Gastrocnemius medialis (tissue), 4 donors: ENCODE data around the gene WHRN. TPM values are rescaled to one million over a fixed set of nuclear protein-coding genes. Genes with fewer than 3 reads are reported as not detected.
A peak's percentile ranks its signal among the peaks of the same experiment; 100 is the strongest.

Experiments used
- ATAC-seq, 2 donors: fragments of 150-250 bp; one replicate each; pipeline ENCODE4 v1.9.1; 2016
- DNase-seq, 2 donors: peaks; one replicate each; pipeline ENCODE4 v3.0.0-alpha.2; 2019
- H3K27ac ChIP-seq, 4 donors: fragments of 200-600 bp; sonication (generic); 1 replicate in 1 of 4; 2 replicates in 3 of 4; pipeline ENCODE4 v1.5.1; 2016 to 2018; ENCODE audit warnings: mild to moderate bottlenecking in 2 of 4, moderate library complexity in 1 of 4
- H3K27me3 ChIP-seq, 3 donors: fragments of 200-600 bp; sonication (generic) in 2 of 3; 1 replicate in 1 of 3; 2 replicates in 2 of 3; pipeline versions ENCODE4 v1.5.1 to v1.6.0; 2016 to 2019; ENCODE audit warnings: mild to moderate bottlenecking in 1 of 3, moderate library complexity in 1 of 3
- H3K36me3 ChIP-seq, 2 donors: fragments of 200-600 bp; sonication (generic) in 1 of 2; one replicate each; pipeline ENCODE4 v1.5.1; 2017 to 2018
- H3K4me1 ChIP-seq, 2 donors: fragments of 200-600 bp; sonication (generic) in 1 of 2; one replicate each; pipeline ENCODE4 v1.5.1; 2016 to 2017; ENCODE audit warnings: mild to moderate bottlenecking in 2 of 2
- H3K4me3 ChIP-seq, 4 donors: fragments of 200-600 bp; sonication (generic) in 3 of 4; 1 replicate in 1 of 4; 2 replicates in 3 of 4; pipeline ENCODE4 v1.5.1; 2016 to 2019; ENCODE audit warnings: mild to moderate bottlenecking in 2 of 4
- H3K9me3 ChIP-seq, 3 donors: fragments of 200-600 bp; sonication (generic) in 2 of 3; 1 replicate in 1 of 3; 2 replicates in 2 of 3; pipeline ENCODE4 v1.5.1; 2016 to 2019
- CTCF ChIP-seq, 5 experiments: fragments of 450-650 bp in 3 of 5; fragments of 200-600 bp in 2 of 5; sonication (generic) in 2 of 5; IDR thresholded peaks in 4 of 5; conservative IDR thresholded peaks in 1 of 5; 1 replicate in 4 of 5; 2 replicates in 1 of 5; pipeline ENCODE4 v1.5.1; 2016 to 2019; ENCODE audit warnings: antibody characterized with exemption in 5 of 5, mild to moderate bottlenecking in 3 of 5, moderate library complexity in 3 of 5
- POLR2A ChIP-seq, 2 donors: fragments of 450-650 bp; IDR thresholded peaks; one replicate each; pipeline ENCODE4 v1.6.1; 2017; ENCODE audit warnings: antibody characterized with exemption in 2 of 2, mild to moderate bottlenecking in 2 of 2, moderate library complexity in 2 of 2
- in situ Hi-C, 4 donors: fragments of 200-750 bp; cut with MboI; loops; one replicate each; pipeline versions ENCODE4 v1.15.0 to v1.8.0; 2017; ENCODE audit warnings: low sequenced_read_pairs in 4 of 4
- intact Hi-C: fragments of 100-400 bp; cut with DNase I; formaldehyde crosslinking; loops from one replicate; pipeline ENCODE4 v1.15.1; 2023; ENCODE audit warnings: low total_unique reads
- total RNA-seq, 4 donors: library from RNA; depleted of rRNA; stranded (reverse); fragments of >200 nt; gene quantifications; one replicate each; pipeline versions ENCODE4 v1.1.0 to v1.2.3, GENCODE V29; 2016

The WHRN gene
- total RNA-seq: under 1 TPM in 2 of 4 donors, not detected in 2; 0.16 to 0.18 TPM

GRCh38 chr9:114505187-114506081, at the start of gene WHRN:
Gene WHRN, minus strand, starts transcription at chr9:114505473. Its CDS starts 672 bp downstream, at chr9:114504801.
- intact Hi-C loops (no loop called here), in situ Hi-C loops (no loop called here)
- no peaks in the 10 kb centered on the region for H3K36me3 ChIP-seq
- no peaks in the 10 kb centered on the region for H3K9me3 ChIP-seq
- DNase-seq (peak; percentile 62 to 68), ATAC-seq (peak; percentile 65 to 76)
- no peak for TF ChIP-seq CTCF (IDR thresholded peaks at IDR 0.05 in 4 of 5, conservative IDR thresholded peaks at IDR 0.05 in 1 of 5)
- TF ChIP-seq POLR2A (IDR thresholded peaks at IDR 0.05): no peak
- H3K27me3 ChIP-seq: peaks cover 48 to 58% (median 53%) of the 10 kb centered on the region in 3 donors
- H3K27ac ChIP-seq: no peak within 1 kb of the TSS
- H3K4me3 ChIP-seq: peak within 1 kb of the TSS; percentile 54 to 69 (median 62)
- H3K4me1 ChIP-seq: peaks cover 0 to 6% of the 10 kb centered on the region in 2 donors

DNA sequence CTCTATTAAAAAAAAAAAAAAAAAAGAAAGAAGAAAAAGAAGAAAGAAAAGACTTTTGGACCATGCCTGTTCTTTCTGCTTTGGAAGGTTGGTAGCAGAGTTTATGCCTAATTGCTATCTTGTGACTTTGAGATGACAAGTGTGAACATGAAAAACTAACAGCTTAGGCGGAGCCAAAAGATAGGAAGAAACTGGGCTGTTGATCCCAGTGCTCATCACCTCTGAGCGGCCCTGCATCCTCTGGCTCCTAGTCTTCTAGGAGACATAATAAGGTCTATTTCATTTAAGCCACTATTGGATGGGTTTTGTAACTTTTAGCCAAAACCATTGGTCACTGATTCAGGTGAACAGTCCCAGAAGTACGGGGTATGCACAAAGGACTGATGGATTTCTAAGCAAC, 47.9 kb upstream of the WHRN start:
- Histone ChIP-seq H3K36me3 (no peaks in the 10 kb centered on the region), H3K9me3 (no peaks in the 10 kb centered on the region), H3K27me3 (no peaks in the 10 kb centered on the region), H3K27ac (no peak overlapping the region), H3K4me3 (no peak overlapping the region), H3K4me1 (no peaks in the 10 kb centered on the region)
- in situ Hi-C loops (no loop called here), intact Hi-C loops (no loop called here)
- no peak for ATAC-seq
- DNase-seq: no peak
- TF ChIP-seq CTCF (IDR thresholded peaks at IDR 0.05 in 4 of 5, conservative IDR thresholded peaks at IDR 0.05 in 1 of 5) (no peak), POLR2A (IDR thresholded peaks at IDR 0.05) (no peak)

GRCh38 chr9:114552706-114553105, 47.4 kb upstream of the WHRN start:
- Histone ChIP-seq H3K36me3 (no peaks in the 10 kb centered on the region), H3K9me3 (no peaks in the 10 kb centered on the region), H3K27ac (no peak overlapping the region), H3K27me3 (no peaks in the 10 kb centered on the region), H3K4me3 (no peak overlapping the region), H3K4me1 (no peaks in the 10 kb centered on the region)
- no peak for TF ChIP-seq POLR2A (IDR thresholded peaks at IDR 0.05)
- no peak for TF ChIP-seq CTCF (IDR thresholded peaks at IDR 0.05 in 4 of 5, conservative IDR thresholded peaks at IDR 0.05 in 1 of 5)
- in situ Hi-C loops: no loop called here
- DNase-seq (no peak), ATAC-seq (no peak)
- intact Hi-C loops: no loop called here

- peak; percentile 69 to 81 for ATAC-seq
- peak; percentile 2 to 45 for DNase-seq
- Histone ChIP-seq H3K4me1 (no peaks in the 10 kb centered on the region), H3K36me3 (no peaks in the 10 kb centered on the region), H3K27ac (no peak overlapping the region), H3K4me3 (no peak overlapping the region), H3K27me3 (no peaks in the 10 kb centered on the region), H3K9me3 (no peaks in the 10 kb centered on the region)
- intact Hi-C loops (no loop called here), in situ Hi-C loops (no loop called here)
- TF ChIP-seq CTCF (IDR thresholded peaks at IDR 0.05 in 4 of 5, conservative IDR thresholded peaks at IDR 0.05 in 1 of 5) (no peak), POLR2A (IDR thresholded peaks at IDR 0.05) (no peak)
Observed at GRCh38 chr9:114551750-114552685, 46.7 kb upstream of the WHRN start.
